PC-9 (cell line): ENCODE results near the gene BACH2. TPM values are rescaled to one million over a fixed set of nuclear protein-coding genes. Genes with fewer than 3 reads are reported as not detected.

ENCODE experiments used
- BruUV-seq: library from RNA; stranded (reverse); fragments of 400-500 nt; replicated peaks from 2 replicates; lab custom pipeline; 2021; lab: Mats Ljungman, UMichigan
- CTCF ChIA-PET: fragments of 300-600 bp; sonication (Branson Sonifier 250); formaldehyde crosslinking; loops from one replicate; lab custom pipeline; 2022; ENCODE audit warnings: antibody characterized with exemption; lab: Charles Lee
- POLR2A ChIA-PET: fragments of 300-600 bp; sonication (Branson Sonifier 250); formaldehyde crosslinking; loops from one replicate; lab custom pipeline; 2022; ENCODE audit warnings: antibody characterized with exemption; ENCODE audit not compliant: unreplicated experiment; lab: Charles Lee
- DNase-seq, 2 experiments: peaks; one replicate each; pipeline versions ENCODE4 v3.0.0 to v3.0.0-alpha.2; 2015 to 2022; ENCODE audit warnings: mixed read lengths in 1 of 2
- H2AFZ ChIP-seq: fragments of 200-600 bp; sonication (generic); 2 replicates; pipeline ENCODE4 v1.8.1; 2017; ENCODE audit warnings: antibody characterized with exemption
- H3F3A ChIP-seq: fragments of 200-600 bp; sonication (generic); 2 replicates; pipeline ENCODE4 v1.8.1; 2017; ENCODE audit warnings: antibody characterized with exemption, mild to moderate bottlenecking, low read depth; ENCODE audit not compliant: insufficient read depth
- H3K27ac ChIP-seq: fragments of 200-600 bp; sonication (generic); 2 replicates; pipeline ENCODE4 v1.6.1; 2016; ENCODE audit warnings: mixed run types
- H3K27me3 ChIP-seq: fragments of 200-600 bp; sonication (generic); 2 replicates; pipeline ENCODE4 v1.6.1; 2016; ENCODE audit warnings: low read depth, mixed run types; ENCODE audit not compliant: insufficient read depth
- H3K36me3 ChIP-seq: fragments of 200-600 bp; sonication (generic); 2 replicates; pipeline ENCODE4 v1.6.1; 2016; ENCODE audit warnings: low read depth, mixed run types
- H3K4me1 ChIP-seq: fragments of 200-600 bp; sonication (generic); replicated peaks from 2 replicates; pipeline ENCODE4 v1.6.1; 2016; ENCODE audit warnings: mixed run types; ENCODE audit not compliant: insufficient read depth
- H3K4me2 ChIP-seq: fragments of 200-600 bp; sonication (generic); 2 replicates; pipeline ENCODE4 v1.6.1; 2017; ENCODE audit warnings: mixed run types
- H3K4me3 ChIP-seq: fragments of 200-600 bp; sonication (generic); 2 replicates; pipeline ENCODE4 v1.6.1; 2016; ENCODE audit warnings: mixed run types
- H3K79me2 ChIP-seq: fragments of 200-600 bp; sonication (generic); 2 replicates; pipeline ENCODE4 v1.6.1; 2017; ENCODE audit warnings: low read depth, mixed run types
- H3K9me2 ChIP-seq: fragments of 200-600 bp; sonication (generic); 2 replicates; pipeline ENCODE4 v1.8.1; 2017; ENCODE audit warnings: mild to moderate bottlenecking; ENCODE audit not compliant: insufficient read depth
- H3K9me3 ChIP-seq: fragments of 200-600 bp; sonication (generic); 2 replicates; pipeline ENCODE4 v1.8.1; 2016; ENCODE audit warnings: low read depth; ENCODE audit not compliant: insufficient read depth
- H4K20me1 ChIP-seq: fragments of 200-600 bp; sonication (generic); 2 replicates; pipeline ENCODE4 v1.8.1; 2017; ENCODE audit not compliant: insufficient read depth
- EZH2 ChIP-seq: fragments of 200-600 bp; sonication (generic); IDR thresholded peaks from 2 replicates; pipeline ENCODE4 v1.8.0; 2017; ENCODE audit warnings: antibody characterized with exemption, low read depth
- intact Hi-C: fragments of 100-400 bp; cut with micrococcal nuclease; formaldehyde crosslinking; loops from one replicate; pipeline ENCODE4 v1.10.0; 2022; ENCODE audit not compliant: unreplicated experiment
- total RNA-seq: library from RNA; stranded (reverse); gene quantifications from 2 replicates; pipeline ENCODE4 v1.2.3, GENCODE V29; 2021
- TF ChIP-seq, protein P1 (sequence below): fragments of 200-600 bp; sonication (generic); conservative IDR thresholded peaks from 2 replicates; pipeline ENCODE4 v1.6.1; 2017; ENCODE audit warnings: mixed run types, antibody characterized with exemption, mild to moderate bottlenecking, moderate library complexity

BACH2 gene
- total RNA-seq, 1 experiment from 2014 or later: 2.3 TPM

DNA sequence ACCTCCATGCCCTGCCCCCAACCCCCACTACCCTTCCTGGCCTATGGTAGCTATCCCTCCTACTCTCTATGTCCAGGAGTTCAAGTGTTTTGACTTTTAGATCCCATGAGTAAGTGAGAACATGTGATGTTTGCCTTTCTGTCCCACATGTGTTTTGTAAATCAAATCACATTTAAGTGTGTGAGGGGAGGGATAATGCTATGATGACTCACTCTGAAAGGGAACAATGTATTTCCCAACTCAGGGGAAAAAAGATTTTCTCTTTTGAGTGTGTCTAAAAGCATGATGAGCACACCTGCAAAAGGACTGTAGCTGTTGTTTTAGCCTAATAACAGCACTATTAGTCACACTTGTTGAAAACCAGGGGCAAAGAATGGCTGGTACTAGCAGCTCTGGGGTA is 208.6 kb downstream of the BACH2 start:
- ChIA-PET CTCF (no interaction called here), POLR2A (no interaction called here)
- DNase-seq: peak in 1 of 2 experiments; percentile 59
- no peaks in the 10 kb centered on the region for H3K9me3 ChIP-seq
- H3K79me2 ChIP-seq: no peaks in the 10 kb centered on the region
- no peak overlapping the region for H3K4me3 ChIP-seq
- H3F3A ChIP-seq: no peaks in the 10 kb centered on the region
- no peak overlapping the region for H2AFZ ChIP-seq
- H3K4me1 ChIP-seq: peaks cover 26% of the 10 kb centered on the region
- intact Hi-C loops: loop anchor here (5.0 kb wide), 1 partner anchor 129 kb away; no protein-coding TSS in a partner anchor
- H3K36me3 ChIP-seq: no peaks in the 10 kb centered on the region
- no peak overlapping the region for H3K4me2 ChIP-seq
- H3K27ac ChIP-seq: peak overlapping the region; percentile 39; the same call in 1 of the 2 replicates
- TF ChIP-seq, protein P1, sequence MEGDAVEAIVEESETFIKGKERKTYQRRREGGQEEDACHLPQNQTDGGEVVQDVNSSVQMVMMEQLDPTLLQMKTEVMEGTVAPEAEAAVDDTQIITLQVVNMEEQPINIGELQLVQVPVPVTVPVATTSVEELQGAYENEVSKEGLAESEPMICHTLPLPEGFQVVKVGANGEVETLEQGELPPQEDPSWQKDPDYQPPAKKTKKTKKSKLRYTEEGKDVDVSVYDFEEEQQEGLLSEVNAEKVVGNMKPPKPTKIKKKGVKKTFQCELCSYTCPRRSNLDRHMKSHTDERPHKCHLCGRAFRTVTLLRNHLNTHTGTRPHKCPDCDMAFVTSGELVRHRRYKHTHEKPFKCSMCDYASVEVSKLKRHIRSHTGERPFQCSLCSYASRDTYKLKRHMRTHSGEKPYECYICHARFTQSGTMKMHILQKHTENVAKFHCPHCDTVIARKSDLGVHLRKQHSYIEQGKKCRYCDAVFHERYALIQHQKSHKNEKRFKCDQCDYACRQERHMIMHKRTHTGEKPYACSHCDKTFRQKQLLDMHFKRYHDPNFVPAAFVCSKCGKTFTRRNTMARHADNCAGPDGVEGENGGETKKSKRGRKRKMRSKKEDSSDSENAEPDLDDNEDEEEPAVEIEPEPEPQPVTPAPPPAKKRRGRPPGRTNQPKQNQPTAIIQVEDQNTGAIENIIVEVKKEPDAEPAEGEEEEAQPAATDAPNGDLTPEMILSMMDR: no peak
- TF ChIP-seq EZH2: no peak
- no peaks in the 10 kb centered on the region for H4K20me1 ChIP-seq
- H3K9me2 ChIP-seq: no peaks in the 10 kb centered on the region
- H3K27me3 ChIP-seq: no peaks in the 10 kb centered on the region
- BruUV-seq: no TSS peak

DNA sequence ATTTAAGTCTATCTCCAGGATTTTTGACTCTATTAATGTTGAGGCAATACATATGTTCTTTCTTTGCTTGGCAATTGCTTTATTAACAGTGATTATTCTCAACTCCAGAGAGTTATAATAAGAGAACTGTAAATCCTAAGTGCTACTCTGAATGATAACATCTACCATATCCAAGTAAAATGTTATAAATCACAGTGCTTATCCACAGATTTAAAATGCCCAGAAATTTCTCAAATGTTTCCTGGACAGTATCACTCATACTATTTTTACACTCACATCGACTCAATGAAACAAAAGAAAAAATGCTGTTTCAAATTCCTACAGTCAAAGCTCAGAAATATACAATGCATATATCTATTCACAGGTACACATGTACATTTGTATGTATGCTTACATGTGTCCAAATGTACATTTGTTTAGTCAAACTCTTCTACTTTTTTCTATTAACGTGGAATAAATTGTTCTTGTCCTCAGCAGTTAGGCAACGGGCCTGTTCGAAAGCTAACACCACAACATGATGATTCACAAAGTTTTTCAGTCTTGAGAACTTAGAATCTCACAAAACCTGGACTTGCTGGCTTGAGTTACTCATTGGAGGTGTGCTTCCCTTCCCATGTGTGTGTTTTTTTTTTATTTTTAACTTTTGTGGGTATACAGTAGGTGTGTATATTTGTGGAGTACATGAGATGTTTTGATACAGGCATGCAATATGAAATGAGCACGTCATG is 209.4 kb downstream of the BACH2 start:
- no peak overlapping the region for H3K4me3 ChIP-seq
- H3K79me2 ChIP-seq: no peaks in the 10 kb centered on the region
- H3K9me3 ChIP-seq: no peaks in the 10 kb centered on the region
- CTCF ChIA-PET: interaction anchor here (0.6 kb wide), 1 partner anchor 13 kb away, joined by 3 read pairs; no protein-coding TSS in a partner anchor
- BruUV-seq: no TSS peak
- TF ChIP-seq, protein P1: no peak
- no peak for TF ChIP-seq EZH2
- peaks cover 26% of the 10 kb centered on the region for H3K4me1 ChIP-seq
- POLR2A ChIA-PET: interaction anchor here (0.5 kb wide), 1 partner anchor 347 kb away, joined by 3 read pairs; no protein-coding TSS in a partner anchor
- H3K9me2 ChIP-seq: no peaks in the 10 kb centered on the region
- H4K20me1 ChIP-seq: no peaks in the 10 kb centered on the region
- H3K27ac ChIP-seq: peak overlapping the region; percentile 39; the same call in 1 of the 2 replicates
- no peaks in the 10 kb centered on the region for H3K27me3 ChIP-seq
- no peak for DNase-seq
- peak overlapping the region; percentile 40; the same call in 1 of the 2 replicates for H3K4me2 ChIP-seq
- no peak overlapping the region for H2AFZ ChIP-seq
- no peaks in the 10 kb centered on the region for H3K36me3 ChIP-seq
- intact Hi-C loops: loop anchor here (5.0 kb wide), 1 partner anchor 130 kb away; no protein-coding TSS in a partner anchor
- H3F3A ChIP-seq: no peaks in the 10 kb centered on the region

DNA sequence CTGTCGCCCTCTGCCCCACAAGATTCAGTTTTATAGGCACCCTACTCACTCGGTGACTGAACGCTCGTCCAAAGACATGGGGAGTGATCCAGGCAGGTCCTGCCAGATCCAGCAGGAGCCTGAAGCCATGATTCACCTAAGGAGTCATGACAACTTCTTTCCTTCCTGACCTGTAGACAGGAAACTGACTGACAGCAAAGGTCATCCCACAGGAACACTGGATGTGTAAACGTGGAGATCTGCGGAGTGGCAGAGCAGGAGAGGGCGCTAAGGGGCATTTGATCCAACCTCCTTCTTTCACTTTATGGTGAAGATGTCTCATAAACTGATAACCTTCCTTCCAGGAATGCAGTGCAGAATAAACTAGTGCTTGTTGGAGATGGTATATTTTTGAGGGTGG is 210.1 kb downstream of the BACH2 start:
- no TSS peak for BruUV-seq
- DNase-seq: no peak
- no peaks in the 10 kb centered on the region for H3K27me3 ChIP-seq
- H2AFZ ChIP-seq: no peak overlapping the region
- no peaks in the 10 kb centered on the region for H3K9me2 ChIP-seq
- intact Hi-C loops: loop anchor here (5.0 kb wide), 1 partner anchor 131 kb away; no protein-coding TSS in a partner anchor
- peak overlapping the region; percentile 39; the same call in 1 of the 2 replicates for H3K27ac ChIP-seq
- H3K9me3 ChIP-seq: no peaks in the 10 kb centered on the region
- H3K4me2 ChIP-seq: peak overlapping the region; percentile 40
- no peaks in the 10 kb centered on the region for H3F3A ChIP-seq
- ChIA-PET CTCF (no interaction called here), POLR2A (no interaction called here)
- H4K20me1 ChIP-seq: no peaks in the 10 kb centered on the region
- H3K79me2 ChIP-seq: no peaks in the 10 kb centered on the region
- TF ChIP-seq, protein P1: no peak; the same call in 1 of the 2 replicates
- no peak for TF ChIP-seq EZH2
- H3K4me3 ChIP-seq: no peak overlapping the region
- H3K4me1 ChIP-seq: peaks cover 26% of the 10 kb centered on the region
- H3K36me3 ChIP-seq: no peaks in the 10 kb centered on the region
